ENCODE data around the gene COMMD2. TPM values are rescaled to one million over a fixed set of nuclear protein-coding genes. Genes with fewer than 3 reads are reported as not detected.

The COMMD2 gene
- polyA plus RNA-seq, 3 donors: 6.6 to 13.3 (median 12.8) TPM

DNA sequence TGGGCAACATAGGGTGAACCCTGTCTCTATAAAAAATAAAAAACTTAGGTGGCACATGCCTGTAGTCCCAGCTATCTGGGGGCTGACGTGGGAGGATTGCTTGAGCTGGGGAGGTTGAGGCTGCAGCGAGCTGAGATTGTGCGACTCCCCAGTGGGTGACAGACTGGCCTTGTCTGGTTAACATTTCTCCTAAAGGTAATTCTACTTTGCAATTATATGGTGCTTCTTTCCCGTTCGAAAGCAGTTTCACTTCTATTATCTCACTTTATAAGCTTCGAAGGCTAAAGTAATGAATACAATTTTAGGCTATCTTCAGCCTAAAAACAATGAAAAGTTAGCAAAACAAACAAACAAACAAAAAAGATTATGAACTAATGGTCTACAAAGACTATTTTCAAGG, 35.3 kb downstream of the COMMD2 start:
- WGBS, 3 donors: 54 to 74% (median 69%) methylated on average over 6 of the region's 6 CpGs
- H3K27ac ChIP-seq (ENCODE audit: low read depth, low read length): no peak overlapping the region

DNA sequence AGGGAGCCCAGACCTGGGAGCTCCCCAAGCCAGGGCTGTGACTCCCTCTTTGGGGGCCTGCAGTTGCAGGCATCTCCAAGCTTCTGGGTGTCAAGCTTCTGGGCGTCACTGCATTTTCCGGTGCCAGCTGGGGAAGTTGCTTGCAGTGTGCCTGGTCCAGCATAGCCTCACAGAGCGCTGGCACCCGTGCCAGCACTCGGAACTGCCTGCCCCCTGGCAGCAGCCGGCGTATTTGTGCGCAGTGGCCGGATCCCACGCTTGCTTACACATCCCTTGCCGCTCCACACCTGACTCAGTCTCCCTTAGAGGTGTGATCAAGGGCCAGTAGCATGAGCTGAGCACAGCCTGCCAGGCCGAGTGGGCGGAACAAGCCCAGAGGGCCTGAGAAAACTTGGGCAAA, 37.0 kb downstream of the COMMD2 start:
- H3K27ac ChIP-seq (ENCODE audit: low read depth, low read length): no peak overlapping the region
- WGBS, 3 donors: 93 to 97% (median 94%) methylated on average over 13 of the region's 13 CpGs

DNA sequence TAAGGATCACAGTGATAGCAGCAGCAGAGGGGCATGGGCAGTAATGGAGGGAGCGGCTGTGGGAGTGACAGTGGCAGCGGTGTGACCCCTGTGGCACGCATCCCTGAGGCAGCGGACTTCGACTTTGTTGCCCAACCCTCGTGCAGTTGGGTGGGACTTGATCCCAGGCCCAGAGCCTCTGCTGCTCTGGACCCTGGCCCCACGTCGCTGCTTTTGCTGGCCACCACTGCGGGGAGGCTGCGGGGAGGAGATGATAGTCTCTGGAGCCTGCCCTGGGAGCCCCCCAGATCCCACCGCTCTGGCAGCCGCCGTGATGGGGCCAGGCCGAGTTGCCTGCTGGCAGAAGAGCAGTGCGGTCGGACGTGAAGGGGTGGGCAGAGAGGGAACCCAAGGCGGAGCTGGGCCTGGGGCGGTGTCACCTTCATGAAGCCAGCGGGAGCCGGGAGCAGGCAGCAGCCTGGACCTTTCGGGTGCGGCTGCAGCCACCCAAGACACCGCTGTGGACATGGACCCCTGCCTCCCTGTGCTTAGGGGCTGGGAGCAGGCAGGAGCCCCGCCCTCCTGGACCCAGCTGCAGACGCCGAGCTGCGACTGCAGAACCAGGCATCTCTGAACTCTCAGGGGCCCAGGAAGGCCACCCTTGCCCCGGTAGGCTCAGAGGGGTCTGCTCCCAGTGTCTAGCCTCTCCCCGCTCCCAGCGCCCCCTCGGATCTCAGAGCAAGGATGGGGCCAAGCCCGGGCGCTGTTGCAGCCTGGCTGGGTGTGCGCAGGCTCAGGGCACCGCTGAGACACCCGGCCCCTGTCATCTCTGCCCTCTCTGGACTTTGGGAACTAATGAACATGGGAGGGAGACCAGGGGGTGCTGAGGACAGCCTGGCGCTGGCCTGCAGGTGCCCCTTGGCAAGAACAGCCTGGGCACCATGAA, 38.3 kb downstream of the COMMD2 start:
- H3K27ac ChIP-seq (ENCODE audit: low read depth, low read length): no peak overlapping the region
- WGBS, 3 donors: 91 to 94% (median 94%) methylated on average over 37 to 38 of the region's 38 CpGs

DNA sequence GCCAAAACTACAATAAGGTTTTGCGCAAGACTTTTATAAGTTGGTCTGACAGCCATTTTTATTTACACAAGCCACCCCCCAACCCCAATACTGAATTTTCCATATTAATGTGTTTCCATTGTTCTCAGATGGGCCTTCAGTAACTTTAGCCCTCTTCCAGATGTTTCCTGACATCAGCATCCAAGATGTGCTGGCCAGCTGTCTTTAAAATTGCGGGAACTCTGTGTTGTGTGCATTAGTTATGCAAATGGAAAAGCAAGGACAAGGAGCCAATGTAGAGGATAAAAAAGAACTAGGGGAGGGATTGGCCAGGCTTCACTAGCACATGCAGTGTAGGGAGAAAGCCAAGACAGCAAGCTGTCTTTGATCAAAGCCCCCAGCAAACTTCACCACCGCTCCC, 45.4 kb downstream of the COMMD2 start:
- H3K27ac ChIP-seq (ENCODE audit: low read depth, low read length): no peak overlapping the region
- 61 to 80% (median 67%) methylated on average over 3 of the region's 3 CpGs for WGBS, 3 donors

DNA sequence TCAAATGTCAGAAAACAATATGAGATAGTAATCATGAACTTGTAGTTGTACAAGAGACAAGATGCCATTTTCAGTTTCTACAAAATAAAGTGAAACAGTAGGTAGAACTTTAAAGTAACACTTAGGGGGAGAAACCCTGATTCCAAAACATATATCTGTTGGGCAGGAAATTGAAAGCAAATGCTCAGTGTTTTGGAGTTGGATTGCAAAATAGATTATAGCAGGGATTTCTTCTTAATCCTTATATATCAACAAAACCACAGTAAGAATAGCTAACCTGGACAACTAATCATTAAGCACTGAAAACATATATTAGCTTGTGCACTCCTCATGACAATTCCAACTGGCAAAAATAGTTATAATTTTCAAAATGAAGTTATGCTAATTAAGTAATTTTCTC, 46.9 kb downstream of the COMMD2 start:
- H3K27ac ChIP-seq (ENCODE audit: low read depth, low read length): no peak overlapping the region

DNA sequence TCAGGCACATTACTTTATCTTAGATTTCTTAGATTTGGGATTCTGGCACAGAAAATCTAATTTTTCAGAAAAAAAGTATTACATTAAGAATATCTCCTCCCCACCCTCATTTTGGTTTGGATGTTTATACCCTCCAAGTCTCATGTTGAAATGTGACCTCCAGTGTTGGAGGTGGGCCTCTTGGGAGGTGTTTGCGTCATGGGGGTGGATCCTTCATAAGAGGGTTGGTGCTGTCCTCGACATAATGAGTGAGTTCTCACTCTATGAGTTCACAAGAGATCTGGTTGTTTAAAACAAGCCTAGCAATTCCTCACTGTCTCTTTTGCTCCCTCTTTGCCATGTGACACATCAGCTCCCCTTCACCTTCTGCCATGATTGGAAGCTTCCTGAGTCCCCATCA, 48.8 kb downstream of the COMMD2 start:
- no peak overlapping the region for H3K27ac ChIP-seq (ENCODE audit: low read depth, low read length)
- 54 to 87% (median 68%) methylated on average over 2 of the region's 2 CpGs for WGBS, 3 donors

DNA sequence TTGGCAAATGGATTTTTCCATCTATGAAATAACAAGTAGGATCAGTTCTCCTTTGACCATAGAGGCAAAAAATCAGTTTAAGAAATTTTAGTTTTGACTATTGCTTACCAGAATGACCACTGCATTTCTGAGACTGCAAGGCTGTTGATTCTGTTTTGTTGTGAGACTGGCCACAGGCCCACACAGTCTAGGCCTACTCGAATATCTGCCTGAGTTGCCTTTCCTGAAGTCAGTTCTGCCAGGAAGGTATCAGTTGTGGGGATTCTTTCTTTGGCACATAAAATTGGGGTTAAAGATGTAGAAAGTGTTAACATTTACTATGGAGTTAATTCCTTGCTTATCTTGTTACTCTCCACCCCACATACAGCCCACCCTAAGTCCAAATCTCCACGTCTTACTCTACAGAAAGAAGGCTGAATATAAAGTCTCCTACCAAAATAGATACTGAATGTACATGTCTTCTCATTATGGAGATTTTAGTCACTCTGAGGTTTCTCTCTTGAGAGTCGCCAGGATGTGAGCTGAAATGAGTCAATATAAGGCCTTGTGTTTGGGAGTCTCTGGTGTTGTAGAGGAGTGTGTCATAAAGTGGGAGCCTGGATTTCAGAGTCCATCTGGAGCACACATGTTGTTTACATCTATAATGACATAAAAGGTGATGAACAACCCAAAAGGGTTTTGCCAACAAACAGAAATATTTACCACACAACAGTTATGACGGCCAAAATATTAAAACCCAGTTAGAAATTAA, 49.4 kb downstream of the COMMD2 start:
- WGBS, 3 donors: 61 to 81% (median 67%) methylated on average over 4 of the region's 4 CpGs
- H3K27ac ChIP-seq (ENCODE audit: low read depth, low read length): no peak overlapping the region

DNA sequence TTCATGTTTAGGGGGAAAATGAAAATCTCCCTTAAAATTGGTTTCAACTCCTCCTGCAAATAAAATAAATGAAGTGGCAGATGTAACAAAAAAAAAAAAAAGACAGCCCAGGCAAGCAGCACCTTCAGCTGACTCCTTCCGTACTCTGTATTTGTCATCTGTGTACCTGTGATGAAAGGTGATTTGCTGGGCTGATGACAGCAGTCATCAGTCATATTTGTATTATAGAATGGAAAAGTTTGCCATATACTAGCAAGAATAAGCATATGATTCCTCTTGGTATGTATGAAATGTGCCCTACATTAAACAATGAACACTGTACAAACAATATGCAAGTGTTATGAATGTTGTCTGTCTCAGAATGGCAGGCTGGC, 50.3 kb downstream of the COMMD2 start:
- WGBS, 3 donors: 95 to 97% (median 96%) methylated on average over 1 of the region's 1 CpG
- no peak overlapping the region for H3K27ac ChIP-seq (ENCODE audit: low read depth, low read length)

DNA sequence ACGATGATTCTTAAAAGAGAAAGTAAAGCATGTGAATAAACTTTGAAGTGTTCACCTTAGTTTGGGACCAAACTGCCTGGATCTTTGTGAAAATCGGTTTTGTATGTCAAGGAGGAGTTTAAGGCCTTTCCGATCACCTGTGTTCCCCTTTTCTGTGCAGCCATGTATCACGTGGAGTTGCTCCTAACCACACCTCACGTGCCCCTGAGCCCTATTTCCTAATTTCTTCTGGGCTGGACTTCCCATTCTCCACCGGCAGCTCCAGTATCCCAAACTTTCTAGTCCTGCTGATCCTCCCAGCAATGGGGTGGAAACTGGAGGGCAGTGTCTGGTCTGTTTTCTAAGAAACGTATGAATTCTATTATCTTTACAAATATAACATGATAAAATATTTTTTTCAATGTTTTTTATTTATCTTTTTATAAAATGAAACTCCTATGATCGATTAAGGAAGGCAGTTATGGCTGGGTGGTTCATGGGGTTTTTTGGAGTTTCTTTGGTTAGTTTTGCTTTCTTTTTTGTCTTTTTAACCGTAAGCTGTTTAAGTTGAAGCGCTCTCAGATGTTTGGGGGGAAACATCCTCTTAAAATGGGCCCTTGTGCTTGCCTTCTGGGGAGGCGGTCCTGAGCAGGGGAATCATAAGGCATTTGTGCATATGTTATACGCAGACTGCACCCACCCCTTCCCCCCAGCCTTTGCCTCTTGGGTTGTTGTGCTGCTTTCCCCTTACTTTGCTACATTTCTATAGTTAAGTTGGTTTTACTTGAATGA, 50.9 kb downstream of the COMMD2 start:
- H3K27ac ChIP-seq (ENCODE audit: low read depth, low read length): no peak overlapping the region
- 84 to 90% (median 86%) methylated on average over 12 of the region's 12 CpGs for WGBS, 3 donors

Other genes starting within 250 kb of the COMMD2 start
- gene WWTR1, start 94.5 kb downstream of the COMMD2 start, polyA plus RNA-seq: 10 to 100 TPM; 14.3 to 74.1 (median 46.8) TPM
- under 1 TPM in 1 of 3 donors, not detected in 2; 0.03 TPM for gene ANKUB1, start 40.1 kb upstream of the COMMD2 start, polyA plus RNA-seq
- 10 to 100 TPM; 31.6 to 48.0 (median 43.0) TPM for gene RNF13, start 60.7 kb upstream of the COMMD2 start, polyA plus RNA-seq
- gene PFN2, start 218.4 kb upstream of the COMMD2 start, polyA plus RNA-seq: 10 to 100 TPM; 18.9 to 50.5 (median 22.0) TPM

Measured in adipose tissue (tissue), 3 donors.